H1 (cell line): ENCODE measurements around the gene PTBP3. TPM values are rescaled to one million over a fixed set of nuclear protein-coding genes. Genes with fewer than 3 reads are reported as not detected.
"Not testable (repeated sequence)": the region's sequence is repeated elsewhere in the genome, so short reads cannot be mapped to it uniquely, and the experiment has no call there.

ENCODE experiments used
- CTCF ChIA-PET: fragments of 300-600 bp; sonication (Branson Sonifier 250); formaldehyde crosslinking; loops from one replicate; lab custom pipeline; 2021; ENCODE audit not compliant: partially characterized antibody; lab: Charles Lee
- POLR2A ChIA-PET: fragments of 300-600 bp; sonication (Branson Sonifier 250); formaldehyde crosslinking; loops from one replicate; lab custom pipeline; 2021; ENCODE audit warnings: inconsistent platforms; ENCODE audit not compliant: partially characterized antibody; lab: Charles Lee
- DNase-seq, 2 experiments: peaks; one replicate each; pipeline versions ENCODE4 v3.0.0 to v3.0.0-alpha.2; 2010 to 2022; ENCODE audit warnings: low spot score in 2 of 2, low read depth in 1 of 2, mixed read lengths in 1 of 2
- FAIRE-seq: peaks from 2 replicates; lab custom pipeline; 2011; peaks lifted over from hg19 to GRCh38; lab: Jason Lieb, UNC
- H2AFZ ChIP-seq: 2 replicates; pipeline ENCODE4 v1.8.1; 2012; ENCODE audit warnings: low read length, inconsistent platforms
- H2AK5ac ChIP-seq: 2 replicates; pipeline ENCODE4 v1.6.1; 2013; ENCODE audit warnings: low read depth, low read length
- H2BK120ac ChIP-seq: replicated peaks from 2 replicates; pipeline ENCODE3; 2013; ENCODE audit warnings: low read depth, low read length, inconsistent platforms
- H2BK12ac ChIP-seq: 2 replicates; pipeline ENCODE4 v1.6.1; 2013; ENCODE audit warnings: low read depth, low read length
- H2BK15ac ChIP-seq: 2 replicates; pipeline ENCODE4 v1.6.1; 2013; ENCODE audit warnings: low read length
- H2BK20ac ChIP-seq: 2 replicates; pipeline ENCODE4 v1.6.1; 2013; ENCODE audit warnings: low read length
- H2BK5ac ChIP-seq: 2 replicates; pipeline ENCODE4 v1.6.1; 2013; ENCODE audit warnings: low read depth, low read length
- H3K14ac ChIP-seq: 2 replicates; pipeline ENCODE4 v1.6.1; 2013; ENCODE audit warnings: inconsistent platforms; ENCODE audit not compliant: insufficient read length
- H3K18ac ChIP-seq: 2 replicates; pipeline ENCODE4 v1.6.1; 2013; ENCODE audit warnings: low read length; ENCODE audit errors: extremely low read depth
- H3K23ac ChIP-seq: 2 replicates; pipeline ENCODE4 v1.6.1; 2013; ENCODE audit warnings: inconsistent platforms; ENCODE audit not compliant: insufficient read length
- H3K23me2 ChIP-seq: 2 replicates; pipeline ENCODE4 v1.6.1; 2013; ENCODE audit warnings: low read depth, low read length
- H3K27ac ChIP-seq: 2 replicates; pipeline ENCODE4 v1.6.1; 2011; ENCODE audit warnings: low read depth, low read length, inconsistent platforms
- H3K27me3 ChIP-seq, 4 experiments: replicated peaks in 1 of 4; 1 replicate in 1 of 4; 2 replicates in 3 of 4; pipeline versions ENCODE4 v1.6.1 to v1.8.1; 2011 to 2013; ENCODE audit warnings: low read length in 3 of 4, mild to moderate bottlenecking in 3 of 4, inconsistent platforms in 2 of 4, mixed read lengths in 2 of 4, moderate library complexity in 1 of 4; ENCODE audit not compliant: control insufficient read depth in 3 of 4, insufficient read depth in 3 of 4; ENCODE audit errors: extremely low read depth in 1 of 4
- H3K36me3 ChIP-seq, 4 experiments: 2 replicates each; pipeline versions ENCODE4 v1.6.1 to v1.8.1; 2011 to 2013; ENCODE audit warnings: mild to moderate bottlenecking in 4 of 4, low read length in 3 of 4, moderate library complexity in 2 of 4, control low read depth in 1 of 4, inconsistent platforms in 1 of 4; ENCODE audit not compliant: insufficient read depth in 4 of 4, control insufficient read depth in 2 of 4
- H3K4ac ChIP-seq: replicated peaks from 2 replicates; pipeline ENCODE3; 2013; ENCODE audit warnings: low read length, low read depth, mixed read lengths, inconsistent platforms; ENCODE audit not compliant: insufficient read length
- H3K4me1 ChIP-seq, 4 experiments: replicated peaks in 1 of 4; 1 replicate in 1 of 4; 2 replicates in 3 of 4; pipeline versions ENCODE4 v1.6.1 to v1.8.1; 2011 to 2013; ENCODE audit warnings: low read length in 3 of 4, inconsistent platforms in 2 of 4, mixed read lengths in 1 of 4; ENCODE audit not compliant: insufficient read depth in 4 of 4, control insufficient read depth in 3 of 4
- H3K4me2 ChIP-seq, 2 experiments: 2 replicates each; pipeline versions ENCODE4 v1.6.1 to v1.8.1; 2011 to 2013; ENCODE audit warnings: low read depth in 2 of 2, low read length in 2 of 2, control low read depth in 1 of 2, inconsistent platforms in 1 of 2, mild to moderate bottlenecking in 1 of 2; ENCODE audit not compliant: insufficient read depth in 1 of 2
- H3K4me3 ChIP-seq, 4 experiments: fragments of 200-600, 300-600 bp in 1 of 4; sonication (generic), shearing (Covaris generic), sonication (Bioruptor Twin) in 1 of 4; 2 replicates each; pipeline versions ENCODE4 v1.5.1 to v1.8.1; 2011 to 2016; ENCODE audit warnings: low read length in 4 of 4, low read depth in 3 of 4, control low read depth in 2 of 4, inconsistent platforms in 2 of 4, mild to moderate bottlenecking in 2 of 4, mixed read lengths in 1 of 4, moderate library complexity in 1 of 4; ENCODE audit not compliant: insufficient read depth in 2 of 4; ENCODE audit errors: extremely low read depth in 1 of 4
- H3K56ac ChIP-seq: replicated peaks from 2 replicates; pipeline ENCODE3; 2013; ENCODE audit warnings: low read depth, mild to moderate bottlenecking, mixed read lengths, low read length, inconsistent platforms; ENCODE audit not compliant: insufficient read length
- H3K79me1 ChIP-seq: 2 replicates; pipeline ENCODE4 v1.6.1; 2013; ENCODE audit warnings: low read depth, low read length, control low read depth
- H3K79me2 ChIP-seq, 2 experiments: 2 replicates each; pipeline versions ENCODE4 v1.6.1 to v1.8.1; 2012 to 2013; ENCODE audit warnings: low read length in 2 of 2, mild to moderate bottlenecking in 2 of 2, inconsistent platforms in 1 of 2; ENCODE audit not compliant: insufficient read depth in 2 of 2, control insufficient read depth in 1 of 2
- H3K9ac ChIP-seq, 4 experiments: replicated peaks in 1 of 4; 1 replicate in 1 of 4; 2 replicates in 3 of 4; pipeline versions ENCODE4 v1.6.1 to v1.8.1; 2011 to 2013; ENCODE audit warnings: low read depth in 3 of 4, low read length in 3 of 4, control low read depth in 2 of 4, mild to moderate bottlenecking in 2 of 4, moderate library complexity in 2 of 4, inconsistent platforms in 1 of 4; ENCODE audit errors: extremely low read depth in 1 of 4
- H3K9me3 ChIP-seq, 2 experiments: 2 replicates each; pipeline versions ENCODE4 v1.6.1 to v1.8.1; 2012 to 2013; ENCODE audit warnings: mild to moderate bottlenecking in 2 of 2, moderate library complexity in 2 of 2, control low read depth in 1 of 2, inconsistent platforms in 1 of 2, low read depth in 1 of 2, low read length in 1 of 2, mixed read lengths in 1 of 2; ENCODE audit not compliant: insufficient read depth in 2 of 2
- H4K20me1 ChIP-seq, 2 experiments: replicated peaks in 1 of 2; 2 replicates each; pipeline versions ENCODE3 to v1.8.1; 2011 to 2013; ENCODE audit warnings: inconsistent platforms in 2 of 2, low read length in 2 of 2, mild to moderate bottlenecking in 1 of 2; ENCODE audit not compliant: insufficient read depth in 2 of 2, control insufficient read depth in 1 of 2
- H4K5ac ChIP-seq: 2 replicates; pipeline ENCODE4 v1.6.1; 2013; ENCODE audit warnings: low read length, low read depth, mixed read lengths, inconsistent platforms; ENCODE audit not compliant: insufficient read length
- H4K8ac ChIP-seq: 2 replicates; pipeline ENCODE4 v1.8.0; 2013; ENCODE audit warnings: mild to moderate bottlenecking, moderate library complexity, low read length, inconsistent platforms; ENCODE audit not compliant: insufficient read depth; ENCODE audit errors: extremely low read depth
- H4K91ac ChIP-seq: replicated peaks from 2 replicates; pipeline ENCODE3; 2013; ENCODE audit warnings: low read length, mixed read lengths, inconsistent platforms; ENCODE audit not compliant: insufficient read length
- BRCA1 ChIP-seq: IDR thresholded peaks from 2 replicates; pipeline ENCODE4 v1.6.1; 2012; ENCODE audit warnings: low read depth, low read length, improper control_type of control experiment
- EGR1 ChIP-seq: IDR thresholded peaks from 2 replicates; pipeline ENCODE4 v1.6.1; 2011; ENCODE audit warnings: low read depth, low read length, borderline replicate concordance
- MAFK ChIP-seq: IDR thresholded peaks from 2 replicates; pipeline ENCODE4 v1.6.1; 2012; ENCODE audit warnings: low read depth, mild to moderate bottlenecking, improper control_type of control experiment, low read length
- TBP ChIP-seq: IDR thresholded peaks from 2 replicates; pipeline ENCODE4 v1.6.1; 2011; ENCODE audit warnings: low read depth, low read length, improper control_type of control experiment
- WGBS, 2 experiments: shearing (Covaris generic) in 1 of 2; methylation state at CpG; one replicate each; pipeline versions ENCODE4 v1.1.6 to v1.1.7; 2013 to 2015; ENCODE audit warnings: low lambda C conversion rate in 2 of 2, mixed read lengths in 2 of 2, inconsistent platforms in 1 of 2, low coverage in 1 of 2, missing lambda C conversion rate in 1 of 2; ENCODE audit not compliant: insufficient replicate concordance in 2 of 2, insufficient coverage in 1 of 2, insufficient read length in 1 of 2; ENCODE audit errors: extremely low coverage in 1 of 2, missing lambda C conversion rate in 1 of 2; 5-methylcytosine and 5-hydroxymethylcytosine counted together
- polyA plus RNA-seq, 7 experiments: library from polyadenylated mRNA; depleted of rRNA in 3 of 7; stranded (reverse) in 5 of 7; unstranded in 2 of 7; fragments of >200 nt in 5 of 7; fragments of 200-250 nt in 2 of 7; gene quantifications; 1 replicate in 5 of 7; 2 replicates in 1 of 7; 4 replicates in 1 of 7; pipeline versions ENCODE4 v1.2.1 to v1.2.3, GENCODE V29; 2011 to 2013; ENCODE audit warnings: missing spikeins in 2 of 7, mixed read lengths in 2 of 7
- total RNA-seq: library from RNA; stranded (reverse); fragmentation: NEBNext Ultra II Directional; extraction: Animal tissue kit (Norgen Biotek cat#: 25700); gene quantifications from 2 replicates; pipeline ENCODE4 v1.2.1, GENCODE V29; 2021

The PTBP3 gene
- total and polyA plus RNA-seq, 2 of the 8 experiments (the other 6 are each of a cell fraction or from before 2014, with no cell fraction given), result 51.0 to 124 TPM

GRCh38 chr9:112193572-112194288 lies 139.7 kb downstream of the PTBP3 start (continued):
- TF ChIP-seq MAFK (no peak), TBP (no peak), BRCA1 (no peak), EGR1 (no peak)

- H2BK120ac ChIP-seq, H3K18ac ChIP-seq, H3K23me2 ChIP-seq, H3K36me3 ChIP-seq, H3K4me3 ChIP-seq, H3K79me2 ChIP-seq, H3K9me3 ChIP-seq, H3K23ac ChIP-seq, H3K27ac ChIP-seq, H2BK15ac ChIP-seq, FAIRE-seq, H3K4me1 ChIP-seq, H4K8ac ChIP-seq, H3K14ac ChIP-seq, CTCF ChIA-PET, H2BK20ac ChIP-seq, H3K4ac ChIP-seq, H2AFZ ChIP-seq, H2AK5ac ChIP-seq, H2BK12ac ChIP-seq, DNase-seq, H3K9ac ChIP-seq, H4K5ac ChIP-seq, H3K4me2 ChIP-seq, POLR2A ChIA-PET, H3K27me3 ChIP-seq, H3K79me1 ChIP-seq, H4K91ac ChIP-seq, H2BK5ac ChIP-seq, H3K56ac ChIP-seq, H4K20me1 ChIP-seq: not testable (repeated sequence)
- 92% methylated on average over 1 of the region's 1 CpG; no CpG with 5 or more reads in 1 of the 2 experiments for WGBS, 2 experiments
Observed at GRCh38 chr9:112190320-112190719, 143.1 kb downstream of the PTBP3 start.
